MCF 10A (cell line): Measurements from ENCODE around the gene ZBTB34. TPM values are rescaled to one million over a fixed set of nuclear protein-coding genes. Genes with fewer than 3 reads are reported as not detected.

Experiments
- BruUV-seq: library from RNA; stranded (reverse); fragments of 400-500 nt; replicated peaks from 2 replicates; lab custom pipeline; 2021; lab: Mats Ljungman, UMichigan
- CTCF ChIA-PET: fragments of 300-600 bp; sonication (Branson Sonifier 250); formaldehyde crosslinking; extraction: SDS; loops from one replicate; lab custom pipeline; 2021; ENCODE audit warnings: antibody characterized with exemption, inconsistent platforms; lab: Yijun Ruan, JAX
- POLR2A ChIA-PET: fragments of 300-600, 350-650 bp; sonication (Branson Sonifier 250); formaldehyde crosslinking; extraction: SDS; loops from one replicate; lab custom pipeline; 2020; ENCODE audit warnings: antibody characterized with exemption, inconsistent platforms; lab: Yijun Ruan, JAX
- DNase-seq: peaks from one replicate; pipeline ENCODE4 v3.0.0-alpha.2; 2018; ENCODE audit not compliant: unreplicated experiment
- H3K27ac Mint-ChIP-seq: one replicate; pipeline ENCODE4 v1.8.0; 2022; ENCODE audit warnings: mild to moderate bottlenecking, low read depth, mixed read lengths; ENCODE audit not compliant: unreplicated experiment
- H3K27me3 Mint-ChIP-seq: one replicate; pipeline ENCODE4 v1.8.0; 2022; ENCODE audit warnings: mixed read lengths; ENCODE audit not compliant: insufficient read depth, unreplicated experiment
- H3K36me3 Mint-ChIP-seq: one replicate; pipeline ENCODE4 v1.8.0; 2022; ENCODE audit warnings: mild to moderate bottlenecking, moderate library complexity, mixed read lengths; ENCODE audit not compliant: insufficient read depth, unreplicated experiment
- H3K4me1 Mint-ChIP-seq: one replicate; pipeline ENCODE4 v1.8.0; 2022; ENCODE audit warnings: mixed read lengths; ENCODE audit not compliant: insufficient read depth, unreplicated experiment
- H3K4me3 Mint-ChIP-seq: one replicate; pipeline ENCODE4 v1.8.0; 2022; ENCODE audit warnings: mild to moderate bottlenecking, moderate library complexity, mixed read lengths; ENCODE audit not compliant: unreplicated experiment
- H3K9me3 Mint-ChIP-seq: one replicate; pipeline ENCODE4 v1.8.0; 2022; ENCODE audit warnings: mixed read lengths; ENCODE audit not compliant: unreplicated experiment
- CTCF ChIP-seq: fragments of 200-600 bp; IDR thresholded peaks from one replicate; pipeline ENCODE4 v1.8.0; 2022; ENCODE audit warnings: antibody characterized with exemption, mild to moderate bottlenecking; ENCODE audit not compliant: unreplicated experiment
- intact Hi-C: fragments of 100-400 bp; cut with micrococcal nuclease; formaldehyde crosslinking; loops from 2 replicates; pipeline ENCODE4 v1.14.1; 2022
- total RNA-seq: library from RNA; stranded (reverse); gene quantifications from 2 replicates; pipeline ENCODE4 v1.2.3, GENCODE V29; 2022

The ZBTB34 gene
- total RNA-seq, 1 experiment from 2014 or later = 4.6 TPM

GRCh38 chr9:126854734-126855133 is 5.7 kb upstream of the ZBTB34 start:
- DNase-seq = no peak
- Mint-ChIP-seq H3K36me3 (peaks cover 8% of the 10 kb centered on the region), H3K4me3 (no peak overlapping the region), H3K27ac (no peak overlapping the region), H3K9me3 (no peaks in the 10 kb centered on the region), H3K4me1 (peaks cover 11% of the 10 kb centered on the region), H3K27me3 (peaks cover 10% of the 10 kb centered on the region)
- CTCF ChIA-PET = interaction anchor here (0.7 kb wide), 1 partner anchor 350 kb away, joined by 3 read pairs; no protein-coding TSS in a partner anchor
- intact Hi-C loops = no loop called here
- BruUV-seq = no TSS peak
- no peak for TF ChIP-seq CTCF
- POLR2A ChIA-PET = interaction anchor here (0.7 kb wide), 1 partner anchor 92 kb away, joined by 3 read pairs; no protein-coding TSS in a partner anchor

GRCh38 chr9:126856326-126856877 is 4.0 kb upstream of the ZBTB34 start:
- Mint-ChIP-seq H3K9me3 (no peaks in the 10 kb centered on the region), H3K27me3 (peaks cover 5% of the 10 kb centered on the region), H3K4me3 (no peak overlapping the region), H3K27ac (no peak overlapping the region), H3K36me3 (peaks cover 13% of the 10 kb centered on the region), H3K4me1 (peaks cover 11% of the 10 kb centered on the region)
- ChIA-PET CTCF (interaction anchor here (0.6 to 0.9 kb wide), 2 partner anchors 29 to 300 kb away, joined by 3 read pairs; no protein-coding TSS in a partner anchor), POLR2A (interaction anchor here (0.7 kb wide), 1 partner anchor 421 kb away, joined by 5 read pairs; no protein-coding TSS in a partner anchor)
- intact Hi-C loops = no loop called here
- no peak for TF ChIP-seq CTCF
- no TSS peak for BruUV-seq
- no peak for DNase-seq

GRCh38 chr9:126857261-126857960 is 3.0 kb upstream of the ZBTB34 start:
- TF ChIP-seq CTCF = no peak
- Mint-ChIP-seq H3K4me1 (peaks cover 21% of the 10 kb centered on the region), H3K4me3 (no peak overlapping the region), H3K27me3 (no peaks in the 10 kb centered on the region), H3K9me3 (no peaks in the 10 kb centered on the region), H3K27ac (no peak overlapping the region), H3K36me3 (peaks cover 13% of the 10 kb centered on the region)
- peak; percentile 61 for DNase-seq
- no TSS peak for BruUV-seq
- POLR2A ChIA-PET = interaction anchor here (0.7 to 2.2 kb wide), 4 partner anchors 12 to 75 kb away, joined by 3 to 11 read pairs (median 3); no protein-coding TSS in a partner anchor
- CTCF ChIA-PET = interaction anchor here (0.6 to 0.9 kb wide), 2 partner anchors 30 to 65 kb away, joined by 3 read pairs; no protein-coding TSS in a partner anchor
- intact Hi-C loops = no loop called here

GRCh38 chr9:126859111-126859510 is 1.3 kb upstream of the ZBTB34 start:
- no TSS peak for BruUV-seq
- no peaks in the 10 kb centered on the region for H3K27me3 Mint-ChIP-seq
- no peaks in the 10 kb centered on the region for H3K9me3 Mint-ChIP-seq
- peaks cover 15% of the 10 kb centered on the region for H3K36me3 Mint-ChIP-seq
- peaks cover 22% of the 10 kb centered on the region for H3K4me1 Mint-ChIP-seq
- no peak for DNase-seq
- ChIA-PET POLR2A (interaction anchor here (0.6 to 2.2 kb wide), 6 partner anchors 9 to 55 kb away, joined by 3 to 11 read pairs (median 4); partner anchors contain the start of genes RALGPS1 and ZBTB43), CTCF (interaction anchor here (0.6 to 2.5 kb wide), 11 partner anchors 9 to 64 kb away, joined by 3 to 18 read pairs (median 5); no protein-coding TSS in a partner anchor)
- intact Hi-C loops = no loop called here
- H3K4me3 Mint-ChIP-seq = peak overlapping the region; percentile 75
- no peak for TF ChIP-seq CTCF
- no peak overlapping the region for H3K27ac Mint-ChIP-seq
